Endothelial cell (in vitro differentiated cells): Measurements from ENCODE around the gene MAGIX. TPM values are rescaled to one million over a fixed set of nuclear protein-coding genes. Genes with fewer than 3 reads are reported as not detected.

ENCODE experiments used
- DNase-seq: peaks from one replicate; pipeline ENCODE4 v3.0.0; 2021; ENCODE audit warnings: low spot score
- H3K27ac Mint-ChIP-seq: one replicate; pipeline ENCODE4 v1.8.0; 2021; ENCODE audit warnings: mixed read lengths, inconsistent platforms; ENCODE audit not compliant: unreplicated experiment
- H3K27me3 Mint-ChIP-seq: one replicate; pipeline ENCODE4 v1.8.0; 2021; ENCODE audit warnings: mild to moderate bottlenecking, moderate library complexity, mixed read lengths, inconsistent platforms; ENCODE audit not compliant: unreplicated experiment
- H3K36me3 Mint-ChIP-seq: one replicate; pipeline ENCODE4 v1.8.0; 2021; ENCODE audit warnings: mild to moderate bottlenecking, low read depth, mixed read lengths, inconsistent platforms; ENCODE audit not compliant: unreplicated experiment
- H3K4me1 Mint-ChIP-seq: one replicate; pipeline ENCODE4 v1.8.0; 2021; ENCODE audit warnings: mild to moderate bottlenecking, mixed read lengths, inconsistent platforms; ENCODE audit not compliant: unreplicated experiment
- H3K4me3 Mint-ChIP-seq: one replicate; pipeline ENCODE4 v1.8.0; 2021; ENCODE audit warnings: mild to moderate bottlenecking, mixed read lengths, inconsistent platforms; ENCODE audit not compliant: unreplicated experiment
- H3K9me3 Mint-ChIP-seq: one replicate; pipeline ENCODE4 v1.8.0; 2021; ENCODE audit warnings: mixed read lengths, inconsistent platforms; ENCODE audit not compliant: unreplicated experiment
- total RNA-seq: library from RNA; stranded (reverse); fragmentation: NEBNext Ultra II Directional; extraction: Animal tissue kit (Norgen Biotek cat#: 25700); gene quantifications from one replicate; pipeline ENCODE4 v1.2.1, GENCODE V29; 2021; ENCODE audit not compliant: unreplicated experiment
- TF ChIP-seq, protein P1 (sequence below): fragments of 200-600 bp; sonication (generic); IDR thresholded peaks from one replicate; pipeline ENCODE4 v1.5.0; 2021; ENCODE audit warnings: antibody characterized with exemption; ENCODE audit not compliant: unreplicated experiment

Gene MAGIX
- total RNA-seq, 1 donor from 2014 or later = 1.2 TPM

DNA sequence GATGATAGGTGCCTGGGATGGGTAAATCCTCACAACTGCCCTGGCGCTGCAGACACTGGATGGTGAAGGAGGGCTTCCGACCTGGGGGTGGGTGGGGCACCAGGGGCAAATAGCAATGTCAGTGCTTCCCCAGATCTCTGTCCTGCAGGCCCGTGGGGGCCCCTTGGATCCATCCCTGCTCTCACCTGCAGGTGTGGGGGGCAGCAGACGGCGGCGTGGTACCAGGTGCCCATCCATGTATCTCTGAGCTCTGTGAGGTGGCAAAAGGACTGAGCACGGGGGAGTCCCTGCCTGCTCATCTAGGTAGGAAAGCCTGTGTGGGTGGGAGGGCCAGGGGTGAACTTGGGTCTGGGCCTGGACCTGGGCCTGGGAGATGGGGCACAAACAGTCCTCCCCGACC, 44.0 kb downstream of the MAGIX start:
- H3K27me3 Mint-ChIP-seq = peaks cover 2% of the 10 kb centered on the region
- H3K36me3 Mint-ChIP-seq = no peaks in the 10 kb centered on the region
- no peaks in the 10 kb centered on the region for H3K9me3 Mint-ChIP-seq
- no peak for DNase-seq
- TF ChIP-seq, protein P1, sequence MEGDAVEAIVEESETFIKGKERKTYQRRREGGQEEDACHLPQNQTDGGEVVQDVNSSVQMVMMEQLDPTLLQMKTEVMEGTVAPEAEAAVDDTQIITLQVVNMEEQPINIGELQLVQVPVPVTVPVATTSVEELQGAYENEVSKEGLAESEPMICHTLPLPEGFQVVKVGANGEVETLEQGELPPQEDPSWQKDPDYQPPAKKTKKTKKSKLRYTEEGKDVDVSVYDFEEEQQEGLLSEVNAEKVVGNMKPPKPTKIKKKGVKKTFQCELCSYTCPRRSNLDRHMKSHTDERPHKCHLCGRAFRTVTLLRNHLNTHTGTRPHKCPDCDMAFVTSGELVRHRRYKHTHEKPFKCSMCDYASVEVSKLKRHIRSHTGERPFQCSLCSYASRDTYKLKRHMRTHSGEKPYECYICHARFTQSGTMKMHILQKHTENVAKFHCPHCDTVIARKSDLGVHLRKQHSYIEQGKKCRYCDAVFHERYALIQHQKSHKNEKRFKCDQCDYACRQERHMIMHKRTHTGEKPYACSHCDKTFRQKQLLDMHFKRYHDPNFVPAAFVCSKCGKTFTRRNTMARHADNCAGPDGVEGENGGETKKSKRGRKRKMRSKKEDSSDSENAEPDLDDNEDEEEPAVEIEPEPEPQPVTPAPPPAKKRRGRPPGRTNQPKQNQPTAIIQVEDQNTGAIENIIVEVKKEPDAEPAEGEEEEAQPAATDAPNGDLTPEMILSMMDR = no peak
- H3K27ac Mint-ChIP-seq = no peak overlapping the region
- no peak overlapping the region for H3K4me3 Mint-ChIP-seq
- H3K4me1 Mint-ChIP-seq = peaks cover 2% of the 10 kb centered on the region

DNA sequence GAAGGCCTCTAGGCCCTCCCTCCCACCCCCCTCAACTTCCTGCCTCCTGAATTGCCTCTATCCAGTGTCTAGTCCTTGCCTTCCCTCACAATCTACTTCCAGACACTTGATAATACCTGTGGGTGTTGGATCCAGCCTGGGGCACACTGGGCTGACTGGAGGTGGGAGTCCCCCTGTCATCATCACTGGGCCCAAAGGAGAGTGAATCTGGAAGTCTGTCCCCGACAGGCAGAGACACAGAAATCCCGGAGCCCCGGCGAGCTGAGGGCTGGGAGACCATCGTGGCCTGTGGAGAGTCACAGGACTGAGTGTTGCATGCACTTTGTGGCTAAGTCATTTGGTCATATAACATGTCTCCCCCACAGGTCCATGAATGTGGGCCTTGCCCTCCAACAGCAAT, 45.8 kb downstream of the MAGIX start:
- no peak overlapping the region for H3K4me3 Mint-ChIP-seq
- peaks cover 6% of the 10 kb centered on the region for H3K27me3 Mint-ChIP-seq
- H3K36me3 Mint-ChIP-seq = no peaks in the 10 kb centered on the region
- H3K4me1 Mint-ChIP-seq = no peaks in the 10 kb centered on the region
- no peak overlapping the region for H3K27ac Mint-ChIP-seq
- no peak for DNase-seq
- TF ChIP-seq, protein P1 = no peak
- H3K9me3 Mint-ChIP-seq = no peaks in the 10 kb centered on the region

DNA sequence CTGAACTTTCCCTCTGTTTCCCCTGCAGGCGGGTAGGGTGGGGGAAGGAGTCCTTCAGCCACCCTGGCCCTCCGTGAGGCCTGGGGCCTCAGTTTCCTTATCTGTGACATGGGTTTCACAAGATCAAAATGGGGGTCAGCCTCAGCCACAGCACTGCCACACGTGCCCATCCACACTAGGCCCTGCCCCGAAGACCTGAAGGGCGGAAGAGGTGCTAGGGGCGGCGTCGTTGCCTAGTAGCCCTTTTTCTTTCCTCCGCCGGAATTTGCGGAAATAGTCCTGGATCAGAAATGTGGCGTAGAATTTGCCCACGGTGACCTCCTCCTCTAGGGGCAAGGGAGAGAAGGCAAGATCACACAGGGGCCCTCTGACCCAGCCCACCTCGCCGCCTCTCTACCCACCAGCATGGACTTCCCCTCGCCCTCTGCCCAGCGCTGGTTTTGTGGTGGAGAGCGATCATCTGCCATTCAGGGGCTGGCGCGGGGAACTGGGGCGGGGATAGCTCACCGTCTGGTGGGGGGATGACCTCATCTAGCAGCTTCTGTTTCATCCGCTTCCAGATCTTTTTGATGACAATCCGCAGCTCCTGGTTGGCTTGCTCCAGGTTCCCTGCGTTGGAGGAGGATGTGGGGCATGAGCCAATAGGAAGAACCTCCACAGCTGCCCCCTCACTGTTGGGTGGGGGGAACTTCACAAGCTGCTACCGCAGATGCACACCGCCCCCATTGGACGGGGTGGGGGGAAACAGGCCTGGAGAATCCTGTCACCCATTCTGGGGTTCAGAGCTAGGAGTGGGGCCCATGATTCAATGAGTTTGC, 47.1 kb downstream of the MAGIX start:
- Mint-ChIP-seq H3K4me1 (no peaks in the 10 kb centered on the region), H3K4me3 (no peak overlapping the region), H3K27me3 (peaks cover 3% of the 10 kb centered on the region), H3K36me3 (no peaks in the 10 kb centered on the region), H3K27ac (no peak overlapping the region), H3K9me3 (no peaks in the 10 kb centered on the region)
- DNase-seq = no peak
- TF ChIP-seq, protein P1 = no peak

DNA sequence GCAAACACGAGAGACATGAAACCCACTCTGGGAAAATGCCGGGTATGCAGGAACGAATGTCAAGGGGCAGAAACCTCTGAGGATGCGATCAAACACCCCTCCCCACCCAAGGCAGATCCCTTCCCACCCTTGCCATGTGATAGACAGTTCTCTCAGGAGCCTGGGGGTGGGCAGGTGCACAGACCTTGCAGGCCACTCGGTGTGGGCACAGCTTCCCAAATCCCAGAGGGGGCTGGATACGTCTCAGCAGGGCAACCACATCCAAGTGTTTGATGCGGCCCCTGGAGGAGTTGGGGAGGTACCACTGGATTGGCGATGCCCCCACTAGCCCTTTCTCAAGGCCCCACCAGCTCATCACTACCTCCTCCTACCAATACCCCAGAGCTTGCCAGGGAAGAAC, 47.8 kb downstream of the MAGIX start:
- DNase-seq = no peak
- no peaks in the 10 kb centered on the region for H3K4me1 Mint-ChIP-seq
- H3K27ac Mint-ChIP-seq = no peak overlapping the region
- no peaks in the 10 kb centered on the region for H3K9me3 Mint-ChIP-seq
- TF ChIP-seq, protein P1 = no peak
- H3K4me3 Mint-ChIP-seq = no peak overlapping the region
- H3K27me3 Mint-ChIP-seq = peaks cover 3% of the 10 kb centered on the region
- H3K36me3 Mint-ChIP-seq = no peaks in the 10 kb centered on the region

DNA sequence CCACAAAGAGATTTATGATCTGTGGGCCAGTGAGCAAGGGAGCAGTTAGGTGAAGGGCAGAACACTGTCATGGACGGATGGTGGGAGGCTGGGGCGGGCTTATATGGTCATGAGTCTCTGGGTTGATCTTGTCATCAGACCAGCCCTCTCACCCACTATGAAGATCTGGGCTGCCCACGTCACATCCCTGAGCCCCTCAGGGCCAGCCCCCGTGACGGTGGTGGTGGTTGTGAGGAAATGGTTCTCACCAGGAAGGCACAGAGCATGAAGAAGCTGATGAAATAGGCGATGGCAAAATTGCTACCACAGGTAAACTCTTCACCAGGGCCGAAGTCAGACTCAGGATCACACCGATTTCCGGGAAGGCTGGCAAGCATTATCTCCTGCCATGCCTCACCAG, 48.5 kb downstream of the MAGIX start:
- no peak for DNase-seq
- Mint-ChIP-seq H3K9me3 (no peaks in the 10 kb centered on the region), H3K4me1 (no peaks in the 10 kb centered on the region), H3K4me3 (no peak overlapping the region), H3K36me3 (no peaks in the 10 kb centered on the region), H3K27me3 (peaks cover 8% of the 10 kb centered on the region), H3K27ac (no peak overlapping the region)
- TF ChIP-seq, protein P1 = no peak
